Transverse colon (tissue), 4 donors: ENCODE data around the gene PSMC3. TPM values are rescaled to one million over a fixed set of nuclear protein-coding genes. Genes with fewer than 3 reads are reported as not detected.

Experiments used
- DNase-seq: peaks from one replicate; pipeline ENCODE4 v3.0.0-alpha.2; 2019
- H3K27ac ChIP-seq, 4 donors: fragments of 200-600 bp; sonication (generic); 2 replicates each; pipeline ENCODE4 v1.5.1; 2016 to 2018; ENCODE audit warnings: inconsistent platforms in 4 of 4
- H3K27me3 ChIP-seq: fragments of 200-600 bp; sonication (generic); 2 replicates; pipeline ENCODE4 v1.5.1; 2017; ENCODE audit warnings: inconsistent platforms
- H3K36me3 ChIP-seq, 4 donors: fragments of 200-600 bp; sonication (generic); 2 replicates each; pipeline ENCODE4 v1.5.1; 2017 to 2019; ENCODE audit warnings: inconsistent platforms in 4 of 4
- H3K4me1 ChIP-seq, 4 donors: fragments of 200-600 bp; sonication (generic); 2 replicates each; pipeline ENCODE4 v1.5.1; 2017 to 2020; ENCODE audit warnings: inconsistent platforms in 4 of 4
- H3K4me3 ChIP-seq, 4 donors: fragments of 200-600 bp; sonication (generic); 1 replicate in 1 of 4; 2 replicates in 3 of 4; pipeline versions ENCODE4 v1.5.1 to v1.6.1; 2017 to 2019; ENCODE audit warnings: inconsistent platforms in 4 of 4
- H3K9me3 ChIP-seq, 2 donors: fragments of 200-600 bp; sonication (generic); 2 replicates each; pipeline ENCODE4 v1.5.1; 2017 to 2019; ENCODE audit warnings: inconsistent platforms in 2 of 2
- CTCF ChIP-seq, 5 experiments: fragments of 200-600 bp in 3 of 5; fragments of 450-650 bp in 2 of 5; sonication (generic) in 3 of 5; IDR thresholded peaks; 1 replicate in 2 of 5; 2 replicates in 3 of 5; pipeline ENCODE4 v1.5.1; 2016 to 2017; ENCODE audit warnings: antibody characterized with exemption in 5 of 5, inconsistent platforms in 3 of 5, mild to moderate bottlenecking in 2 of 5, moderate library complexity in 1 of 5
- EP300 ChIP-seq: sonication (generic); formaldehyde crosslinking; IDR thresholded peaks from one replicate; pipeline ENCODE4 v1.6.1; 2017; ENCODE audit warnings: antibody characterized with exemption, low read depth
- POLR2A ChIP-seq: fragments of 450-650 bp; IDR thresholded peaks from one replicate; pipeline ENCODE4 v1.6.1; 2016; ENCODE audit warnings: antibody characterized with exemption, mild to moderate bottlenecking, moderate library complexity
- POLR2AphosphoS5 ChIP-seq, 3 donors: sonication (generic); formaldehyde crosslinking; IDR thresholded peaks; one replicate each; pipeline ENCODE4 v1.6.1; 2016; ENCODE audit warnings: antibody characterized with exemption in 3 of 3
- WGBS, 2 donors: methylation state at CpG; one replicate each; pipeline ENCODE4 v1.1.5; 2018; ENCODE audit warnings: low coverage in 1 of 2; 5-methylcytosine and 5-hydroxymethylcytosine counted together
- in situ Hi-C, 4 donors: fragments of 200-750 bp; cut with MboI; loops; one replicate each; pipeline versions ENCODE4 v1.15.0 to v1.15.1; 2017; ENCODE audit warnings: low sequenced_read_pairs in 3 of 4, low pct_ligation_motif_present in 1 of 4, low pct_unique_long_range_greater_than_20kb in 1 of 4
- intact Hi-C: fragments of 100-400 bp; cut with DNase I; formaldehyde crosslinking; loops from one replicate; pipeline ENCODE4 v1.15.1; 2023; ENCODE audit warnings: low total_unique reads
- total RNA-seq, 4 donors: library from RNA; depleted of rRNA; stranded (reverse); fragments of >200 nt; gene quantifications; one replicate each; pipeline ENCODE4 v1.1.0, GENCODE V29; 2016

Gene PSMC3
- total RNA-seq, 4 donors from 2014 or later, result 56.5 to 252 (median 91.4) TPM

- Histone ChIP-seq H3K27me3 (no peaks in the 10 kb centered on the region), H3K36me3 (no peaks in the 10 kb centered on the region), H3K4me3 (no peak overlapping the region), H3K9me3 (no peaks in the 10 kb centered on the region), H3K27ac (no peak overlapping the region), H3K4me1 (peaks cover 0 to 9% (median 3%) of the 10 kb centered on the region in 4 donors)
- intact Hi-C loops, result no loop called here
- WGBS, 2 donors, result 93% methylated on average over 3 of the region's 3 CpGs; no CpG with 5 or more reads in 1 of the 2 donors
- TF ChIP-seq POLR2AphosphoS5 (IDR thresholded peaks at IDR 0.05), result no peak
- no peak for TF ChIP-seq CTCF (IDR thresholded peaks at IDR 0.05)
- TF ChIP-seq EP300, result no peak
- TF ChIP-seq POLR2A, result no peak
- DNase-seq, result no peak
- in situ Hi-C loops, result no loop called here
Measured at GRCh38 chr11:47436726-47437125, 10.5 kb upstream of the PSMC3 start.

- TF ChIP-seq POLR2A, result no peak
- TF ChIP-seq EP300, result no peak
- no peak for TF ChIP-seq CTCF (IDR thresholded peaks at IDR 0.05)
- TF ChIP-seq POLR2AphosphoS5 (IDR thresholded peaks at IDR 0.05), result no peak
- intact Hi-C loops, result no loop called here
- no peaks in the 10 kb centered on the region for H3K36me3 ChIP-seq
Measured at GRCh38 chr11:47435687-47436086, 9.4 kb upstream of the PSMC3 start.

GRCh38 chr11:47434011-47434786 is 8.0 kb upstream of the PSMC3 start:
- Histone ChIP-seq H3K4me1 (peaks cover 0 to 9% (median 3%) of the 10 kb centered on the region in 4 donors), H3K4me3 (no peak overlapping the region), H3K9me3 (no peaks in the 10 kb centered on the region), H3K36me3 (no peaks in the 10 kb centered on the region), H3K27me3 (no peaks in the 10 kb centered on the region), H3K27ac (no peak overlapping the region)
- 74 to 76% methylated on average over 4 to 7 of the region's 7 CpGs for WGBS, 2 donors
- in situ Hi-C loops, result no loop called here
- TF ChIP-seq CTCF (IDR thresholded peaks at IDR 0.05) (no peak), EP300 (no peak), POLR2AphosphoS5 (IDR thresholded peaks at IDR 0.05) (no peak), POLR2A (no peak)
- intact Hi-C loops, result no loop called here
- no peak for DNase-seq

More at GRCh38 chr11:47435687-47436086, 9.4 kb upstream of the PSMC3 start:
- H3K9me3 ChIP-seq, result no peaks in the 10 kb centered on the region
- in situ Hi-C loops, result no loop called here
- no peak overlapping the region for H3K4me3 ChIP-seq
- no peaks in the 10 kb centered on the region for H3K27me3 ChIP-seq
- DNase-seq, result no peak
- no peak overlapping the region for H3K27ac ChIP-seq
- peaks cover 0 to 9% (median 3%) of the 10 kb centered on the region in 4 donors for H3K4me1 ChIP-seq
- WGBS, 2 donors, result 92% methylated on average over 3 of the region's 3 CpGs; no CpG with 5 or more reads in 1 of the 2 donors

- H3K36me3 ChIP-seq, result no peaks in the 10 kb centered on the region
- in situ Hi-C loops (no loop called here), intact Hi-C loops (no loop called here)
- H3K4me3 ChIP-seq, result no peak overlapping the region
- no peaks in the 10 kb centered on the region for H3K27me3 ChIP-seq
- H3K4me1 ChIP-seq, result peaks cover 0 to 9% (median 3%) of the 10 kb centered on the region in 4 donors
- DNase-seq, result no peak
- TF ChIP-seq CTCF (IDR thresholded peaks at IDR 0.05) (no peak), EP300 (no peak)
- 41% methylated on average over 3 of the region's 3 CpGs; no CpG with 5 or more reads in 1 of the 2 donors for WGBS, 2 donors
- H3K9me3 ChIP-seq, result no peaks in the 10 kb centered on the region
- H3K27ac ChIP-seq, result no peak overlapping the region
Measured at GRCh38 chr11:47433157-47433556, 6.9 kb upstream of the PSMC3 start.
